ENCODE measurements around the gene RNF38. TPM values are rescaled to one million over a fixed set of nuclear protein-coding genes. Genes with fewer than 3 reads are reported as not detected.

RNF38 gene
- total and polyA plus RNA-seq, 3 experiments from 2014 or later, result 20.9 to 43.3 (median 40.0) TPM

- Histone ChIP-seq H3K9me3 (ENCODE audit: low read length) (no peaks in the 10 kb centered on the region), H3K4me3 (ENCODE audit: low read length) (no peak overlapping the region), H3K4me1 (ENCODE audit: insufficient read depth, low read length) (no peaks in the 10 kb centered on the region), H3K27me3 (ENCODE audit: insufficient read depth, low read length, poor library complexity, severe bottlenecking) (no peaks in the 10 kb centered on the region), H3K36me3 (ENCODE audit: insufficient read depth, low read length) (peaks cover 38% of the 10 kb centered on the region), H3K27ac (ENCODE audit: low read depth, low read length) (no peak overlapping the region)
- ChIA-PET POLR2A (no interaction called here), CTCF (no interaction called here)
- no peaks in the 10 kb centered on the region for H3K27me3 Mint-ChIP-seq
- H3K27ac Mint-ChIP-seq, result peak overlapping the region in 3 of 8 donors; percentile 17 to 43 (median 21)
- H3K36me3 Mint-ChIP-seq, result peaks cover 7 to 90% (median 28%) of the 10 kb centered on the region in 3 donors
- H3K9me3 Mint-ChIP-seq, result no peaks in the 10 kb centered on the region
- H3K4me3 Mint-ChIP-seq, result no peak overlapping the region
- DNase-seq, result no peak
- H3K4me1 Mint-ChIP-seq, result no peaks in the 10 kb centered on the region
Measured at GRCh38 chr9:36345103-36345846, 54.8 kb downstream of the RNF38 start.

GRCh38 chr9:36341936-36342577 lies 58.0 kb downstream of the RNF38 start:
- H3K36me3 Mint-ChIP-seq, result peaks cover 0 to 89% (median 24%) of the 10 kb centered on the region in 3 donors
- no peak overlapping the region for H3K4me3 ChIP-seq (ENCODE audit: low read length)
- POLR2A ChIA-PET, result no interaction called here
- H3K4me1 Mint-ChIP-seq, result no peaks in the 10 kb centered on the region
- H3K9me3 Mint-ChIP-seq, result no peaks in the 10 kb centered on the region
- CTCF ChIA-PET, result no interaction called here
- H3K4me1 ChIP-seq (ENCODE audit: insufficient read depth, low read length), result no peaks in the 10 kb centered on the region
- H3K36me3 ChIP-seq (ENCODE audit: insufficient read depth, low read length), result peaks cover 53% of the 10 kb centered on the region
- H3K9me3 ChIP-seq (ENCODE audit: low read length), result no peaks in the 10 kb centered on the region
- no peaks in the 10 kb centered on the region for H3K27me3 Mint-ChIP-seq
- no peak overlapping the region for H3K27ac ChIP-seq (ENCODE audit: low read depth, low read length)
- H3K27ac Mint-ChIP-seq, result peak overlapping the region in 4 of 8 donors; percentile 8 to 62 (median 39)
- no peak overlapping the region for H3K4me3 Mint-ChIP-seq
- H3K27me3 ChIP-seq (ENCODE audit: insufficient read depth, low read length, poor library complexity, severe bottlenecking), result no peaks in the 10 kb centered on the region
- DNase-seq, result no peak

- no peak overlapping the region for H3K4me3 Mint-ChIP-seq
- H3K27me3 Mint-ChIP-seq, result no peaks in the 10 kb centered on the region
- H3K9me3 Mint-ChIP-seq, result no peaks in the 10 kb centered on the region
- Histone ChIP-seq H3K27me3 (ENCODE audit: insufficient read depth, low read length, poor library complexity, severe bottlenecking) (no peaks in the 10 kb centered on the region), H3K9me3 (ENCODE audit: low read length) (no peaks in the 10 kb centered on the region), H3K36me3 (ENCODE audit: insufficient read depth, low read length) (peaks cover 40% of the 10 kb centered on the region), H3K27ac (ENCODE audit: low read depth, low read length) (no peak overlapping the region), H3K4me1 (ENCODE audit: insufficient read depth, low read length) (no peaks in the 10 kb centered on the region), H3K4me3 (ENCODE audit: low read length) (no peak overlapping the region)
- DNase-seq, result no peak
- H3K4me1 Mint-ChIP-seq, result no peaks in the 10 kb centered on the region
- POLR2A ChIA-PET, result no interaction called here
- CTCF ChIA-PET, result interaction anchor here (1.1 to 2.4 kb wide), 2 partner anchors 10 to 11 kb away, joined by 3 to 6 read pairs; no protein-coding TSS in a partner anchor
- H3K36me3 Mint-ChIP-seq, result peaks cover 0 to 77% (median 19%) of the 10 kb centered on the region in 3 donors
- H3K27ac Mint-ChIP-seq, result peak overlapping the region in 3 of 8 donors; percentile 36 to 70 (median 50)
Measured at GRCh38 chr9:36337865-36338264, 62.2 kb downstream of the RNF38 start.

GRCh38 chr9:36337002-36337401 lies 63.1 kb downstream of the RNF38 start:
- no peak overlapping the region for H3K4me3 Mint-ChIP-seq
- Histone ChIP-seq H3K4me3 (ENCODE audit: low read length) (no peak overlapping the region), H3K36me3 (ENCODE audit: insufficient read depth, low read length) (peaks cover 36% of the 10 kb centered on the region), H3K27ac (ENCODE audit: low read depth, low read length) (no peak overlapping the region), H3K4me1 (ENCODE audit: insufficient read depth, low read length) (no peaks in the 10 kb centered on the region), H3K27me3 (ENCODE audit: insufficient read depth, low read length, poor library complexity, severe bottlenecking) (no peaks in the 10 kb centered on the region), H3K9me3 (ENCODE audit: low read length) (no peaks in the 10 kb centered on the region)
- peaks cover 0 to 71% (median 17%) of the 10 kb centered on the region in 3 donors for H3K36me3 Mint-ChIP-seq
- POLR2A ChIA-PET, result no interaction called here
- no peaks in the 10 kb centered on the region for H3K4me1 Mint-ChIP-seq
- no peaks in the 10 kb centered on the region for H3K9me3 Mint-ChIP-seq
- H3K27me3 Mint-ChIP-seq, result no peaks in the 10 kb centered on the region
- DNase-seq, result no peak
- CTCF ChIA-PET, result no interaction called here
- H3K27ac Mint-ChIP-seq, result no peak overlapping the region

GRCh38 chr9:36336131-36336907 lies 63.8 kb downstream of the RNF38 start:
- no peak for DNase-seq
- Mint-ChIP-seq H3K27ac (peak overlapping the region in 1 of 8 donors; percentile 5), H3K4me3 (no peak overlapping the region), H3K9me3 (no peaks in the 10 kb centered on the region), H3K27me3 (no peaks in the 10 kb centered on the region), H3K36me3 (peaks cover 0 to 65% (median 17%) of the 10 kb centered on the region in 3 donors), H3K4me1 (no peaks in the 10 kb centered on the region)
- ChIA-PET POLR2A (no interaction called here), CTCF (no interaction called here)
- H3K4me1 ChIP-seq (ENCODE audit: insufficient read depth, low read length), result no peaks in the 10 kb centered on the region
- H3K36me3 ChIP-seq (ENCODE audit: insufficient read depth, low read length), result peaks cover 33% of the 10 kb centered on the region
- no peak overlapping the region for H3K4me3 ChIP-seq (ENCODE audit: low read length)
- no peaks in the 10 kb centered on the region for H3K27me3 ChIP-seq (ENCODE audit: insufficient read depth, low read length, poor library complexity, severe bottlenecking)
- no peak overlapping the region for H3K27ac ChIP-seq (ENCODE audit: low read depth, low read length)
- no peaks in the 10 kb centered on the region for H3K9me3 ChIP-seq (ENCODE audit: low read length)

GRCh38 chr9:36332006-36332405 lies 68.1 kb downstream of the RNF38 start:
- ChIA-PET CTCF (no interaction called here), POLR2A (no interaction called here)
- H3K27me3 ChIP-seq (ENCODE audit: insufficient read depth, low read length, poor library complexity, severe bottlenecking), result no peaks in the 10 kb centered on the region
- peaks cover 0 to 24% (median 3%) of the 10 kb centered on the region in 3 donors for H3K36me3 Mint-ChIP-seq
- H3K4me3 ChIP-seq (ENCODE audit: low read length), result no peak overlapping the region
- no peaks in the 10 kb centered on the region for H3K9me3 ChIP-seq (ENCODE audit: low read length)
- no peaks in the 10 kb centered on the region for H3K4me1 ChIP-seq (ENCODE audit: insufficient read depth, low read length)
- no peaks in the 10 kb centered on the region for H3K27me3 Mint-ChIP-seq
- no peak overlapping the region for H3K27ac ChIP-seq (ENCODE audit: low read depth, low read length)
- peaks cover 3 to 4% (median 4%) of the 10 kb centered on the region in 3 donors for H3K4me1 Mint-ChIP-seq
- H3K4me3 Mint-ChIP-seq, result no peak overlapping the region
- no peaks in the 10 kb centered on the region for H3K36me3 ChIP-seq (ENCODE audit: insufficient read depth, low read length)
- no peak for DNase-seq
- H3K9me3 Mint-ChIP-seq, result no peaks in the 10 kb centered on the region
- peak overlapping the region in 2 of 8 donors; percentile 13 to 77 for H3K27ac Mint-ChIP-seq

- H3K4me3 ChIP-seq (ENCODE audit: low read length), result no peak overlapping the region
- no peaks in the 10 kb centered on the region for H3K36me3 ChIP-seq (ENCODE audit: insufficient read depth, low read length)
- ChIA-PET CTCF (interaction anchor here (0.5 to 3.1 kb wide), 17 partner anchors 10 to 238 kb away, joined by 3 to 35 read pairs (median 5); partner anchors contain the start of genes CLTA and GNE), POLR2A (no interaction called here)
- H3K9me3 Mint-ChIP-seq, result no peaks in the 10 kb centered on the region
- no peaks in the 10 kb centered on the region for H3K27me3 ChIP-seq (ENCODE audit: insufficient read depth, low read length, poor library complexity, severe bottlenecking)
- no peak overlapping the region for H3K4me3 Mint-ChIP-seq
- H3K4me1 Mint-ChIP-seq, result peaks cover 3 to 6% (median 4%) of the 10 kb centered on the region in 3 donors
- H3K27ac Mint-ChIP-seq, result peak overlapping the region in 1 of 8 donors; percentile 50
- no peaks in the 10 kb centered on the region for H3K9me3 ChIP-seq (ENCODE audit: low read length)
- peaks cover 0 to 2% of the 10 kb centered on the region in 2 donors for H3K27me3 Mint-ChIP-seq
- no peaks in the 10 kb centered on the region for H3K4me1 ChIP-seq (ENCODE audit: insufficient read depth, low read length)
- peak in 4 of 5 donors; percentile 10 to 55 (median 30) for DNase-seq
- peaks cover 0 to 1% (median 0%) of the 10 kb centered on the region in 3 donors for H3K36me3 Mint-ChIP-seq
- no peak overlapping the region for H3K27ac ChIP-seq (ENCODE audit: low read depth, low read length)
Measured at GRCh38 chr9:36328798-36329411, 71.2 kb downstream of the RNF38 start.
